IPS-18c (cell line): ENCODE data around the gene RPS6KA1.

Source experiments
- H3K4me3 ChIP-seq: 2 replicates; pipeline ENCODE4 v1.7.0; 2013; ENCODE audit warnings: low read depth, mild to moderate bottlenecking, low read length, moderate library complexity; ENCODE audit not compliant: insufficient read depth
- H3K9me3 ChIP-seq: one replicate; pipeline ENCODE4 v1.6.1; 2013; ENCODE audit warnings: mild to moderate bottlenecking, low read length, moderate library complexity; ENCODE audit not compliant: control insufficient read depth, insufficient read depth

RPS6KA1 gene

GRCh38 chr1:26543462-26543861 lies 13.9 kb downstream of the RPS6KA1 start:
- H3K4me3 ChIP-seq: no peak overlapping the region
- H3K9me3 ChIP-seq: no peaks in the 10 kb centered on the region

DNA sequence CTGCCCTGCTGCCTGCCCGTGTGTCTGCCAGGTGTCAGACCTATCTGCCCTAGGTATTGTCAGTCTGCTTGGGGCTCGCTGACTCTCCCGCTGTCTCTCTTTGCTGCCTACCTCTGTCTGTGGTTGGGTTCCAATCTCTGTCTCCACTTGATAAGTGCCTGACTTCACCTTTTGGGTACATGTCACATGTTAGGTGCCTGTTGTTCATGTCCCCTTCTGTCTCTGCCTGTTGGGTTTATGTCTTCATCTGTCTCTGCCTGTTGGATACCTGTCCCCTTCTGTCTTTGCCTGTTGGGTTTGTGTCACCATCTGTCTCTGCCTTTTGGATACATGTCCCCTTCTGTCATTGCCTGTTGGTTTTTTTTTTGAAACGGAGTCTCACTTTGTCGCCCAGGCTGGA lies 14.6 kb downstream of the RPS6KA1 start:
- no peaks in the 10 kb centered on the region for H3K9me3 ChIP-seq
- H3K4me3 ChIP-seq: no peak overlapping the region

DNA sequence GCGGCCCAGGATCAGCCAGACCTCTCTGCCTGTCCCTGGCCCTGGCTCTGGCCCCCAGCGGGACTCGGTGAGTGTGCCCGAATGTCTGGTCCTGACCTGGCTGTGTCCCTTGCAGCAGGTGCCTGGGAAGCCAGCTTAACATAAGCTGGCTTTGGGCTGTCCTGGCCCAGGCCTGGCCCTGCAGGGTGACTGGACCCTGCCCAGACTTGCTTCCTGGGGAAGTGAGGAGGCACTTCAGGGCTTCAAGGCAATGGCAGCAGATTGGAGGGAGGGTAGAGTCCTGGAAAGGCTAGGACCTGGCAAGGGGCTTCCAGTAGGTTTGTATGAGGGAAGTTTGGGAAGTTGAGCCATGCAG lies 16.4 kb downstream of the RPS6KA1 start:
- Histone ChIP-seq H3K4me3 (no peak overlapping the region), H3K9me3 (no peaks in the 10 kb centered on the region)

GRCh38 chr1:26546375-26546774 lies 16.8 kb downstream of the RPS6KA1 start:
- H3K4me3 ChIP-seq: no peak overlapping the region
- no peaks in the 10 kb centered on the region for H3K9me3 ChIP-seq

GRCh38 chr1:26546819-26547218 lies 17.3 kb downstream of the RPS6KA1 start:
- H3K9me3 ChIP-seq: no peaks in the 10 kb centered on the region
- H3K4me3 ChIP-seq: no peak overlapping the region

GRCh38 chr1:26548841-26549240 lies 19.3 kb downstream of the RPS6KA1 start:
- Histone ChIP-seq H3K4me3 (no peak overlapping the region), H3K9me3 (no peaks in the 10 kb centered on the region)

GRCh38 chr1:26550946-26551345 lies 21.4 kb downstream of the RPS6KA1 start:
- Histone ChIP-seq H3K4me3 (no peak overlapping the region), H3K9me3 (no peaks in the 10 kb centered on the region)

GRCh38 chr1:26552720-26553119 lies 23.2 kb downstream of the RPS6KA1 start:
- no peaks in the 10 kb centered on the region for H3K9me3 ChIP-seq

DNA sequence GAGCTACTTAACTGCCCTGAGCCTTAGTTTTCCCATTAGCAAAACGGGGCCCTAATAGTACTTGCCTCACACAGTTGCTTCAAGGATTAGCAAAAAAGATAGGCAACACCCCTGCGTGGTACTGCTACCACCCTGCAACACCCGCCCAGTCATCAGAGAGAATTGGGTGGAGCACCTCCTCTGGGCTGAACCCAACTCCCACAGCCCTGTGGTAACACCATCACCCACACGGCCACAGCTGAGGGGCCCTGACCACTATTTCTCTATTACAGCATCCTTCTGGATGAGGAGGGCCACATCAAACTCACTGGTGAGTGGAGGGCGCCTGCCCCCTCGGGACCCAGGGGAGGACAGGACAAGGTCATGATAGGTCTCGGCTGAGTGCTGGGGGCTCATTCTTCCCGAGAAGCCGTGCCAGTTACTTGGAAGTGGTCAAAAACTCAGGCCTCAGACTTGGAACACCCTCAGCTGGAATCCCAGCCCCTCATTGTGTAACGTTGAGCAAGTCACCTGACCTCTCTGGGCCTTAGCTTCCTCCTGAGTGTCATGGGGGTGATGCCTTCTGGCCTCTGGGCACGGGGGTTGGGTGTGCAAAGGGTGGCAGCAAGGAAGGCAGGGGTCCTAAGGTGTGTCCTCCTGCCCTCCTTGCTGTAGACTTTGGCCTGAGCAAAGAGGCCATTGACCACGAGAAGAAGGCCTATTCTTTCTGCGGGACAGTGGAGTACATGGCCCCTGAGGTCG lies 24.6 kb downstream of the RPS6KA1 start:
- no peaks in the 10 kb centered on the region for H3K9me3 ChIP-seq
- H3K4me3 ChIP-seq: no peak overlapping the region

More at GRCh38 chr1:26552720-26553119, 23.2 kb downstream of the RPS6KA1 start:
- H3K4me3 ChIP-seq: no peak overlapping the region

- H3K9me3 ChIP-seq: no peaks in the 10 kb centered on the region
- H3K4me3 ChIP-seq: no peak overlapping the region
Measured at GRCh38 chr1:26554781-26555180, 25.2 kb downstream of the RPS6KA1 start.

GRCh38 chr1:26555550-26555981 lies 26.0 kb downstream of the RPS6KA1 start:
- no peak overlapping the region for H3K4me3 ChIP-seq
- H3K9me3 ChIP-seq: no peaks in the 10 kb centered on the region

DNA sequence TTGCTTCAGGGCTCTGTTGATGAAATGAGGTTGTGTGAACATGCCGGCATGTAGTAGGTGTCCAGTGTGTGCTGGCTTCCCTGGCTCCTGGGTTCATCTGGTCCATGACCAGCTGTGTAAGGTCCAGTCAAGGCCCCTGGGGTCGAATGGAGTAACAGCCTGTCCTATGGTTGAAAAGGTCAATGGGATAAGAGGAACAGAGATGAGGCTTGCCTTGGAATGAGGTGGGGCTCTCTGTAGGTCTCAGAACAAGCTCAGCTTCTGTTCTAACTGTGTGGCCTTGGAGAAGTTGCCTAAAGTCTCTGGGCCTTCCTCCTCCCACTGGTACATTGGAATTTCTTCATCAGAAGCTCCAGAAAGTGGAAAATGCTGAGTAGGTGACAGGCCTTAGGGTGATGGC lies 26.6 kb downstream of the RPS6KA1 start:
- no peaks in the 10 kb centered on the region for H3K9me3 ChIP-seq
- no peak overlapping the region for H3K4me3 ChIP-seq

GRCh38 chr1:26557008-26557407 lies 27.4 kb downstream of the RPS6KA1 start:
- Histone ChIP-seq H3K4me3 (no peak overlapping the region), H3K9me3 (no peaks in the 10 kb centered on the region)

- Histone ChIP-seq H3K9me3 (no peaks in the 10 kb centered on the region), H3K4me3 (no peak overlapping the region)
Measured at GRCh38 chr1:26558685-26559048, 29.1 kb downstream of the RPS6KA1 start.

DNA sequence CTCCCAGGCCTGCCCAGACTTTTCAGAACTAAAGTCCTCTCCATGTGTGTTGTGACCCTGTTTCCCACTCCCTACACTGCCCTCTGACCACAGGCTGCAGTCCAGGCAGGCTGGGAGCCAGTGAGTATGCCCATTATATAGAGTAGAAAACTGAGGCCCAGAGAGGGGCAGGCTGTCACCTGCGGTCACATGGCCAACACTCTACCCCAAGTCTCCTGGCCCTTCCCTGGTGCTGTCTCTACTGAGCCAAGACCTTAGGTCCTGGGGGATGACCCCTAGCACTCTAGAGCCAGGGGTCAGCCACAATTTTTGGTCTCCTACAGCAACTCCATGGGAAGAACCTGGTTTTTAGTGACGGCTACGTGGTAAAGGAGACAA lies 30.8 kb downstream of the RPS6KA1 start:
- Histone ChIP-seq H3K4me3 (no peak overlapping the region), H3K9me3 (no peaks in the 10 kb centered on the region)

- no peaks in the 10 kb centered on the region for H3K9me3 ChIP-seq
- no peak overlapping the region for H3K4me3 ChIP-seq
Measured at GRCh38 chr1:26570287-26570686, 40.7 kb downstream of the RPS6KA1 start.

DNA sequence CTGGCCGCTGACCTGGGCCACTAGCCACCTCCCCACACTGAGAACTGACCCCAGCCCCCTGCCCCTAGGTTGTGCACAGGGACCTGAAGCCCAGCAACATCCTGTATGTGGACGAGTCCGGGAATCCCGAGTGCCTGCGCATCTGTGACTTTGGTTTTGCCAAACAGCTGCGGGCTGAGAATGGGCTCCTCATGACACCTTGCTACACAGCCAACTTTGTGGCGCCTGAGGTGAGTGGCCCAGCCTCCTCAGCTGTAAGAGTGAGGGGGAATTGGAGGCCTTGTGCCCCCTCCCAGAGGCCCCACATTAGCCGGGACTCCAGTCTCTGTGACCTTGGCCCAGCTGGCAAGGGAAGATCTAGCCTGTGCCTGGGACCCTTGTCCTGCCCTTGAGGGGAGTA lies 41.8 kb downstream of the RPS6KA1 start:
- Histone ChIP-seq H3K4me3 (no peak overlapping the region), H3K9me3 (no peaks in the 10 kb centered on the region)

GRCh38 chr1:26574018-26574417 lies 44.5 kb downstream of the RPS6KA1 start:
- H3K4me3 ChIP-seq: no peak overlapping the region
- no peaks in the 10 kb centered on the region for H3K9me3 ChIP-seq

DNA sequence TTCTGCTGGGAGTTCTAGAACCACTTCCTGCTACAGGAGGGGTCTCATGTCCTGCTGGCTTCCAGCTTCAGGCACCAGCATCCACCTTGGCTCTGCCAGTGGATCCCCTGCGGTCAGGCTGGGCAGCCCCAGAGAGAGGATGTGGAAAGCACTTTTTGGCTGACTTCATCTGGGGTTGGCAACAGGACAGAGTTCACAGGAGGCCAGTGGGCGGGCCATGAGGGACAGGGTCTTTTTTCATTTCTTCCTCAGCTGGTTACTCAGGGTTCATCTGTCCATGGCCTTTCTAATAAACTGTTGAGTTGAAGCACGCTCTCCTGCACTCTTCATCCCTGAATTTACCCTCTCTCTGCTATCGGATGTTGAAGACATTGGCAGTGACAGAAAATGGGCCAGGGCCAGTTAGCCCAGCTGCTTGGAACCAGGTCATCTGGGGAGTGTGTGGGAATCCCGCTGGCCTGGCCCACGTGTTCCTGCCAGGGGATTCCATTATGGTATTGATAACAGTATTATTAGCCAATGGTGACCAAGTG lies 45.2 kb downstream of the RPS6KA1 start:
- Histone ChIP-seq H3K4me3 (no peak overlapping the region), H3K9me3 (no peaks in the 10 kb centered on the region)
